Measurements from ENCODE around the gene AGL.
A peak's percentile ranks its signal among the peaks of the same experiment; 100 is the strongest.

Gene AGL

GRCh38 chr1:99808391-99809115 lies 41.6 kb upstream of the AGL start:
- Histone ChIP-seq H3K4me3 (ENCODE audit: low read length, poor library complexity, severe bottlenecking) (peak overlapping the region; percentile 29), H3K4me2 (ENCODE audit: low read depth, low read length, poor library complexity, severe bottlenecking) (peak overlapping the region; percentile 54), H3K9me3 (ENCODE audit: insufficient read depth, low read depth, low read length) (no peaks in the 10 kb centered on the region), H3K9me2 (replicated peaks; ENCODE audit: low read depth, low read length) (no peaks in the 10 kb centered on the region), H2AFZ (ENCODE audit: low read length) (peak overlapping the region; percentile 87), H3K27me3 (ENCODE audit: insufficient read depth, low read length, poor library complexity, severe bottlenecking) (no peaks in the 10 kb centered on the region), H3K36me3 (ENCODE audit: insufficient read depth, low read length) (no peaks in the 10 kb centered on the region), H3K79me2 (ENCODE audit: insufficient read depth, low read length) (no peaks in the 10 kb centered on the region), H3F3A (ENCODE audit: low read depth) (no peaks in the 10 kb centered on the region), H3K4me1 (ENCODE audit: insufficient read depth, low read length, poor library complexity, severe bottlenecking) (peaks cover 16% of the 10 kb centered on the region), H4K20me1 (ENCODE audit: insufficient read depth, low read length, poor library complexity, severe bottlenecking) (no peaks in the 10 kb centered on the region), H3K9ac (ENCODE audit: low read depth, low read length, poor library complexity, severe bottlenecking) (peak overlapping the region; percentile 46)
- no peak for TF ChIP-seq EZH2phosphoT487 (IDR thresholded peaks at IDR 0.05; ENCODE audit: borderline replicate concordance)
- TF ChIP-seq CTCF (conservative IDR thresholded peaks at IDR 0.05; ENCODE audit: low read length) = peak; percentile 75

- H3K9ac ChIP-seq (ENCODE audit: low read depth, low read length, poor library complexity, severe bottlenecking) = no peak overlapping the region
- H4K20me1 ChIP-seq (ENCODE audit: insufficient read depth, low read length, poor library complexity, severe bottlenecking) = no peaks in the 10 kb centered on the region
- H3K79me2 ChIP-seq (ENCODE audit: insufficient read depth, low read length) = no peaks in the 10 kb centered on the region
- H3K9me2 ChIP-seq (replicated peaks; ENCODE audit: low read depth, low read length) = no peaks in the 10 kb centered on the region
- TF ChIP-seq CTCF (conservative IDR thresholded peaks at IDR 0.05; ENCODE audit: low read length) (no peak), EZH2phosphoT487 (IDR thresholded peaks at IDR 0.05; ENCODE audit: borderline replicate concordance) (no peak)
- no peaks in the 10 kb centered on the region for H3K36me3 ChIP-seq (ENCODE audit: insufficient read depth, low read length)
- no peak overlapping the region for H3K4me2 ChIP-seq (ENCODE audit: low read depth, low read length, poor library complexity, severe bottlenecking)
- H3K27me3 ChIP-seq (ENCODE audit: insufficient read depth, low read length, poor library complexity, severe bottlenecking) = no peaks in the 10 kb centered on the region
- H3K4me3 ChIP-seq (ENCODE audit: low read length, poor library complexity, severe bottlenecking) = no peak overlapping the region
- no peaks in the 10 kb centered on the region for H3K9me3 ChIP-seq (ENCODE audit: insufficient read depth, low read depth, low read length)
- H3K4me1 ChIP-seq (ENCODE audit: insufficient read depth, low read length, poor library complexity, severe bottlenecking) = peaks cover 16% of the 10 kb centered on the region
- no peaks in the 10 kb centered on the region for H3F3A ChIP-seq (ENCODE audit: low read depth)
- peak overlapping the region; percentile 82 for H2AFZ ChIP-seq (ENCODE audit: low read length)
Measured at GRCh38 chr1:99811075-99811474, 39.1 kb upstream of the AGL start.

- Histone ChIP-seq H3K79me2 (ENCODE audit: insufficient read depth, low read length) (no peaks in the 10 kb centered on the region), H3F3A (ENCODE audit: low read depth) (no peaks in the 10 kb centered on the region), H3K9ac (ENCODE audit: low read depth, low read length, poor library complexity, severe bottlenecking) (no peak overlapping the region), H2AFZ (ENCODE audit: low read length) (peak overlapping the region; percentile 82), H3K9me2 (replicated peaks; ENCODE audit: low read depth, low read length) (no peaks in the 10 kb centered on the region), H3K4me1 (ENCODE audit: insufficient read depth, low read length, poor library complexity, severe bottlenecking) (peaks cover 16% of the 10 kb centered on the region), H4K20me1 (ENCODE audit: insufficient read depth, low read length, poor library complexity, severe bottlenecking) (no peaks in the 10 kb centered on the region), H3K9me3 (ENCODE audit: insufficient read depth, low read depth, low read length) (no peaks in the 10 kb centered on the region), H3K4me2 (ENCODE audit: low read depth, low read length, poor library complexity, severe bottlenecking) (no peak overlapping the region), H3K4me3 (ENCODE audit: low read length, poor library complexity, severe bottlenecking) (no peak overlapping the region), H3K36me3 (ENCODE audit: insufficient read depth, low read length) (no peaks in the 10 kb centered on the region), H3K27me3 (ENCODE audit: insufficient read depth, low read length, poor library complexity, severe bottlenecking) (no peaks in the 10 kb centered on the region)
- TF ChIP-seq EZH2phosphoT487 (IDR thresholded peaks at IDR 0.05; ENCODE audit: borderline replicate concordance) (no peak), CTCF (conservative IDR thresholded peaks at IDR 0.05; ENCODE audit: low read length) (no peak)
Measured at GRCh38 chr1:99811747-99812146, 38.4 kb upstream of the AGL start.

All from Loucy (cell line).